ENCODE results near the gene TSG101. TPM values are rescaled to one million over a fixed set of nuclear protein-coding genes. Genes with fewer than 3 reads are reported as not detected.

The TSG101 gene
- total RNA-seq, 2 donors from 2014 or later: 56.3 to 67.4 TPM

DNA sequence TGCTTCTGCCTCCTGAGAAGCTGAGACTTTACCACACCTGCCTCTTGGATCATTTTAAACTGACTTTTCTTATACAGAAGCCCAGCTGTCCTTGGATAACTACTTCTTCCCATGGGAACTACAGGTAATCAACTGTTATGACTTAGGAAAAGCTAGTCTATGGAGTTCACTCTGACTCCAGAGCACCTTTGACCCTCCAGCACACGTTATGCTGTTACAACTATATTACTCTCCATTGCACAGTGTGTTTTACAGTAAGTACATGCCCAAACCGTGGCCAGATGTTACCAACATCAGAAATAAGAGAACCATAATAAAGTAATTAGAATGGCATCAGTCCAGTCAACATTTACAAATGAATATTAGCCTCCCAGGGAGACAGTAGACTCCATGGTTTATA lies 21.3 kb upstream of the TSG101 start:
- Histone ChIP-seq H3K27me3 (ENCODE audit: control insufficient read depth, insufficient read depth, low read length, poor library complexity, severe bottlenecking) (no peaks in the 10 kb centered on the region), H3K27ac (ENCODE audit: low read depth, low read length) (no peak overlapping the region), H3K4me1 (ENCODE audit: control insufficient read depth, insufficient read depth, low read length) (no peaks in the 10 kb centered on the region), H3K4me3 (ENCODE audit: low read length) (no peak overlapping the region), H3K9me3 (ENCODE audit: control insufficient read depth, low read length) (no peaks in the 10 kb centered on the region), H3K36me3 (ENCODE audit: control insufficient read depth, insufficient read depth, low read length) (peaks cover 12% of the 10 kb centered on the region), H3K9ac (ENCODE audit: extremely low read depth, low read length, poor library complexity, severe bottlenecking) (no peak overlapping the region)
- no peak for TF ChIP-seq CTCF (conservative IDR thresholded peaks at IDR 0.05)
- Mint-ChIP-seq H3K4me3 (no peak overlapping the region), H3K27me3 (ENCODE audit: insufficient read depth) (no peaks in the 10 kb centered on the region), H3K27ac (no peak overlapping the region), H3K36me3 (ENCODE audit: low read depth) (peaks cover 33% of the 10 kb centered on the region), H3K9me3 (no peaks in the 10 kb centered on the region), H3K4me1 (no peaks in the 10 kb centered on the region)
- DNase-seq: no peak
- 93 to 100% methylated on average over 1 to 2 of the region's 2 CpGs for WGBS, 2 experiments (ENCODE audit: insufficient coverage in 1 of 2, insufficient read length in 1 of 2)

- Histone ChIP-seq H3K9me3 (ENCODE audit: control insufficient read depth, low read length) (no peaks in the 10 kb centered on the region), H3K27me3 (ENCODE audit: control insufficient read depth, insufficient read depth, low read length, poor library complexity, severe bottlenecking) (no peaks in the 10 kb centered on the region), H3K36me3 (ENCODE audit: control insufficient read depth, insufficient read depth, low read length) (peaks cover 18% of the 10 kb centered on the region), H3K27ac (ENCODE audit: low read depth, low read length) (no peak overlapping the region), H3K9ac (ENCODE audit: extremely low read depth, low read length, poor library complexity, severe bottlenecking) (no peak overlapping the region), H3K4me3 (ENCODE audit: low read length) (no peak overlapping the region), H3K4me1 (ENCODE audit: control insufficient read depth, insufficient read depth, low read length) (no peaks in the 10 kb centered on the region)
- no peaks in the 10 kb centered on the region for H3K27me3 Mint-ChIP-seq (ENCODE audit: insufficient read depth)
- no peaks in the 10 kb centered on the region for H3K9me3 Mint-ChIP-seq
- H3K36me3 Mint-ChIP-seq (ENCODE audit: low read depth): peaks cover 15% of the 10 kb centered on the region
- peak; percentile 69 for TF ChIP-seq CTCF (conservative IDR thresholded peaks at IDR 0.05)
- WGBS, 2 experiments (ENCODE audit: insufficient coverage in 1 of 2, insufficient read length in 1 of 2): 100% methylated on average over 1 of the region's 1 CpG; no CpG with 5 or more reads in 1 of the 2 experiments
- H3K27ac Mint-ChIP-seq: no peak overlapping the region
- DNase-seq: no peak
- no peaks in the 10 kb centered on the region for H3K4me1 Mint-ChIP-seq
- no peak overlapping the region for H3K4me3 Mint-ChIP-seq
These were observed 13.7 kb upstream of the TSG101 start for GRCh38 chr11:18540207-18541009.

DNA sequence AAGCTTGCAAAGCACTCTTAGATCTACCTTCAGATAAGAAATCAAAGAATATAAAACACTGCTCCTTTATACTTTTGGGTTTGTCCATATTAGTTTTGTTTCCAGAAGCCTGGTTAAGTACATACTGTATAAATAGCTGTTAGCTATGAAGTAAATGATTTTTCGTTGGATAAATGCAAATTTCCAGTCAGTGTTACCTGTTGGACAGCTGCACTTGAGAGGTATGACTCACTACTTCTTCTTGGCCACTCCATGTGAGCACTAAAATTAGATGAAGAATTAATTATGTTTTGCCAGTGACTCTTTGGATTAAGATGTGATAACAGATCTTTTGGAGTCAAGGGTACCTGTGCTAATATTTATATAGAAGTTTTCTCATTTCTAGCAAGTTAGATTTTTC lies 9.5 kb upstream of the TSG101 start:
- H3K36me3 ChIP-seq (ENCODE audit: control insufficient read depth, insufficient read depth, low read length): peaks cover 35% of the 10 kb centered on the region
- no peaks in the 10 kb centered on the region for H3K27me3 ChIP-seq (ENCODE audit: control insufficient read depth, insufficient read depth, low read length, poor library complexity, severe bottlenecking)
- no peak for TF ChIP-seq CTCF (conservative IDR thresholded peaks at IDR 0.05)
- peaks cover 7% of the 10 kb centered on the region for H3K36me3 Mint-ChIP-seq (ENCODE audit: low read depth)
- no peaks in the 10 kb centered on the region for H3K9me3 Mint-ChIP-seq
- no peak for DNase-seq
- H3K4me1 Mint-ChIP-seq: no peaks in the 10 kb centered on the region
- no peak overlapping the region for H3K4me3 ChIP-seq (ENCODE audit: low read length)
- H3K27ac Mint-ChIP-seq: no peak overlapping the region
- H3K9ac ChIP-seq (ENCODE audit: extremely low read depth, low read length, poor library complexity, severe bottlenecking): no peak overlapping the region
- WGBS, 2 experiments (ENCODE audit: insufficient coverage in 1 of 2, insufficient read length in 1 of 2): 89% methylated on average over 1 of the region's 1 CpG; no CpG with 5 or more reads in 1 of the 2 experiments
- H3K4me3 Mint-ChIP-seq: no peak overlapping the region
- H3K27me3 Mint-ChIP-seq (ENCODE audit: insufficient read depth): no peaks in the 10 kb centered on the region
- no peaks in the 10 kb centered on the region for H3K9me3 ChIP-seq (ENCODE audit: control insufficient read depth, low read length)
- no peaks in the 10 kb centered on the region for H3K4me1 ChIP-seq (ENCODE audit: control insufficient read depth, insufficient read depth, low read length)
- no peak overlapping the region for H3K27ac ChIP-seq (ENCODE audit: low read depth, low read length)

Measured in endodermal cell (in vitro differentiated cells).